OCI-LY1 (cell line): Measurements from ENCODE around the gene POU2AF1.

Experiments
- CTCF ChIP-seq: fragments of 200-600 bp; sonication (generic), shearing (Covaris generic); IDR thresholded peaks from 2 replicates; pipeline ENCODE4 v1.5.1; 2017; ENCODE audit warnings: mild to moderate bottlenecking, antibody characterized with exemption, low read length, moderate library complexity, mixed read lengths
- EZH2 ChIP-seq: fragments of 200-600 bp; sonication (generic), shearing (Covaris generic); IDR thresholded peaks from 2 replicates; pipeline ENCODE4 v1.8.0; 2017; ENCODE audit warnings: borderline replicate concordance, mixed run types, mild to moderate bottlenecking, antibody characterized with exemption, low read length, moderate library complexity, mixed read lengths

- TF ChIP-seq EZH2 (no peak), CTCF (no peak)
Measured at GRCh38 chr11:111387363-111387762, 8.3 kb upstream of the POU2AF1 start.
